BLaER1 treated with 17β-estradiol and CSF1 and Interleukin-3, amounts not matched to agents 10 nM and 100 nM (cell line): ENCODE data around the gene STOX1.
"Not testable (repeated sequence)": the region's sequence is repeated elsewhere in the genome, so short reads cannot be mapped to it uniquely, and the experiment has no call there.

ENCODE experiments used
- H3K27ac ChIP-seq, 11 experiments: shearing (Covaris generic); formaldehyde crosslinking; 2 replicates each; pipeline ENCODE4 v1.8.1; 2022
- H3K27me3 ChIP-seq, 11 experiments: shearing (Covaris generic); formaldehyde crosslinking; 2 replicates each; pipeline ENCODE4 v1.8.1; 2022
- H3K36me3 ChIP-seq, 11 experiments: shearing (Covaris generic); formaldehyde crosslinking; 2 replicates each; pipeline ENCODE4 v1.8.1; 2022
- H3K4me1 ChIP-seq, 10 experiments: shearing (Covaris generic); formaldehyde crosslinking; 2 replicates each; pipeline ENCODE4 v1.8.1; 2022
- H3K4me2 ChIP-seq, 11 experiments: shearing (Covaris generic); formaldehyde crosslinking; 2 replicates each; pipeline ENCODE4 v1.8.1; 2022
- H3K4me3 ChIP-seq, 10 experiments: shearing (Covaris generic); formaldehyde crosslinking; 2 replicates each; pipeline ENCODE4 v1.8.1; 2022
- H3K9ac ChIP-seq, 11 experiments: shearing (Covaris generic); formaldehyde crosslinking; 2 replicates each; pipeline ENCODE4 v1.8.1; 2022
- H3K9me3 ChIP-seq, 11 experiments: shearing (Covaris generic); formaldehyde crosslinking; replicated peaks in 1 of 11; 2 replicates each; pipeline ENCODE4 v1.8.1; 2022
- H4K20me1 ChIP-seq, 11 experiments: shearing (Covaris generic); formaldehyde crosslinking; 2 replicates each; pipeline ENCODE4 v1.8.1; 2022
- Cebpa-rat ChIP-seq, 11 experiments: shearing (Covaris generic); IDR thresholded peaks; 2 replicates each; pipeline ENCODE4 v1.8.1; 2022

The STOX1 gene

DNA sequence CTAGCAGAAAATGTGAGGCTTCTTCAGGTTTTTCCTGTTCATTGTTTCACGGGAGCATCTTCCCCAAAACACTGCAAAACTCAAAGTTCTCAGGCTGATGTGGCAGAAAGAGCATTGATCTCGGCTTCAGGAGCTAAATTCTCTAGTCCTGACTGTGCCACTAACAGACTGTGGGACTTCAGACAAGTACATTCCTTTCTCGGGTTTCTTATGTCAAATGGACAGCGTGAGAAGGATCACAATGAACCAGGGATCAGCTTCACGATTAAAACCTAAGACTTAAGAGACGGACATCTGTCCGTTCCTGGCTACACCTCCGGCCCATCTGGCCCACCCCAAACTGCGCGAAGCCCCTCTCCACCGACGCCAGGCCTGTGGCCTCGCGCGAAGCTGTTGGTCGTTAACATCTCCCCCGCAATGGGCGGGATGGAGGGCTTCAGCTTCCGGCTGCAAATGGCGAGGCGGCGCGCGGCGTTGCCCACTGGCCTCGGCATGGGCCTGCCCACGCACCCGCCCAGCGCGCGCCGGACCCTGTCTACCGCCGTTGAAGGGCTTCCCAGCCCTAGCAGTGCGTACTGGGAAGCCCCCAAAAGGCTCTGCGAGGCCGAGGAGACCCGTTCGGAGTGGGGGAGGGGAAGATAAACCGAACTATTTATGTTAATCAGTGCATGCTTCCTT lies 73.2 kb downstream of the STOX1 start:
- H3K27me3 ChIP-seq, result no peaks in the 10 kb centered on the region
- peaks cover 0 to 12% (median 0%) of the 10 kb centered on the region in 11 experiments; a peak in 2 of 22 replicates for H4K20me1 ChIP-seq
- peak overlapping the region; percentile 86 to 95 (median 93) for H3K9ac ChIP-seq
- TF ChIP-seq Cebpa-rat (IDR thresholded peaks at IDR 0.05), result no peak
- peaks cover 0 to 21% (median 10%) of the 10 kb centered on the region in 11 experiments; a peak in 10 of 22 replicates for H3K36me3 ChIP-seq
- peaks cover 16 to 23% (median 20%) of the 10 kb centered on the region in 10 experiments for H3K4me1 ChIP-seq
- H3K4me3 ChIP-seq, result peak overlapping the region; percentile 79 to 93 (median 88)
- peak overlapping the region; percentile 64 to 86 (median 78) for H3K4me2 ChIP-seq
- H3K27ac ChIP-seq, result peak overlapping the region; percentile 94 to 99 (median 97)
- H3K9me3 ChIP-seq, result no peaks in the 10 kb centered on the region

DNA sequence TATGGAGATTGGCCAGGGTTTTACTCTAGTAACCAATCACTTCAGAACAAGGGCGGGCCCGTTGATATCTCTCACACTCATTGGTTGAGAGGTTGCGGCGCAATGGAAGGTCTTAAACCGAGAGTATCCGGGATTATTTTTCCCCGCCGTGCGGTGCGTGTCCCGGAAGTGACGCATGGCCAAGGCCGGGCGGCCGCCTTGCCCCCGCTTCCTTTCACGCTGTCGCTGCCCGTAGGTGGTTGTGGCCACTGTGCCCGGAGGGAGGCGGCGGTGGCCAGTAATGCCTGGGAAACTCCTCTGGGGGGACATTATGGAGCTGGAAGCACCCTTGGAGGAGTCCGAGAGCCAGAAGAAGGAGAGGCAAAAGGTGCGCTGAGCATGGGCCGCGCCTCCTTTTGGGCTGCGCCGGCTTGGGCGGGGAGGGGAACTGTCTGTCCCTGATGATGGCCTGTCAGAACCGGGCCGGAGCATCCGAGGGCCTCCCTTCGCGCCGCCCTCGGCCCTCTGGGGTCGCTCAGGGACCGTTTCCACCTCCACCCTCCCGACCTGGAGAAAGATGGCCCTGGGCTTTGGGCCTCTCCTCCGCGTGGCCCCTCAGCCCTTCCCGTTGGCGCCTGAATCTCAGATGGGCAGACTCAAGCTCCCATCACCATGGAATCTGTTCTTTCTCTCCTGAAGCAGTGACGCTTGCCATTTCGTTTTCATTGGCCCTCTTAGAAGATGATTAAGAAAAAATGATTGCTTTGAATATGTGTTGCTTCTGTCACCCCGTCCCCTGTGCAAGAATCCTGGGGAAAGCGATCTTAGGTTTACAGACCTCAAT lies 74.0 kb downstream of the STOX1 start, which contains the start of gene DDX50:
TSS of gene DDX50 (plus strand) at position 211 of the 823 bp plus-strand sequence. CDS start at position 281, 70 bp downstream.
- peak within 1 kb of the TSS; percentile 78 to 97 (median 90) for H3K4me2 ChIP-seq
- peak within 1 kb of the TSS; percentile 94 to 99 (median 97) for H3K27ac ChIP-seq
- peaks cover 0 to 15% (median 0%) of the 10 kb centered on the region in 11 experiments; a peak in 2 of 22 replicates for H4K20me1 ChIP-seq
- H3K4me1 ChIP-seq, result peaks cover 16 to 23% (median 20%) of the 10 kb centered on the region in 10 experiments
- H3K9me3 ChIP-seq, result no peaks in the 10 kb centered on the region
- peak within 1 kb of the TSS; percentile 86 to 95 (median 93) for H3K9ac ChIP-seq
- no peak for TF ChIP-seq Cebpa-rat (IDR thresholded peaks at IDR 0.05)
- peaks cover under 1 to 28% (median 13%) of the 10 kb centered on the region in 11 experiments; a peak in 19 of 22 replicates for H3K36me3 ChIP-seq
- peak within 1 kb of the TSS; percentile 79 to 93 (median 88) for H3K4me3 ChIP-seq
- H3K27me3 ChIP-seq, result no peaks in the 10 kb centered on the region

DNA sequence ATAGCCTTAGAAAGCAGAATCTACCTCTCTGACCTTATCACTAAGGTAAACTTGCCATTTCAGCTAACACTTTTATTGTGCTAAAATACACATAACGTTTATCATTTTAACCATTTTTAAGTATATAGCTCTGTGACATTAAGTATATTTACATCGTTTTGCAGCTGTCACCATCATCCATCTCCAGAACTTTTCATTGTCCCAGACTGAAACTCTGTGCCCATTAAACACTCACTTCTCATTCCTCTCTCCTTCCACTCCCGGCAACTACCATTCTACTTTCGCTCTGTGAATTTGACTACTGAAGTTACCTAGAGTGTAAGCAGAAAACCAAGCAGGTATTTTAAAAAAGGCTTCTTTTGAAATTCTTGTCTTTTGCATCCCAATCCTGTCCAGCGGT lies 75.1 kb downstream of the STOX1 start:
- peak overlapping the region; percentile 78 to 97 (median 90) for H3K4me2 ChIP-seq

DNA sequence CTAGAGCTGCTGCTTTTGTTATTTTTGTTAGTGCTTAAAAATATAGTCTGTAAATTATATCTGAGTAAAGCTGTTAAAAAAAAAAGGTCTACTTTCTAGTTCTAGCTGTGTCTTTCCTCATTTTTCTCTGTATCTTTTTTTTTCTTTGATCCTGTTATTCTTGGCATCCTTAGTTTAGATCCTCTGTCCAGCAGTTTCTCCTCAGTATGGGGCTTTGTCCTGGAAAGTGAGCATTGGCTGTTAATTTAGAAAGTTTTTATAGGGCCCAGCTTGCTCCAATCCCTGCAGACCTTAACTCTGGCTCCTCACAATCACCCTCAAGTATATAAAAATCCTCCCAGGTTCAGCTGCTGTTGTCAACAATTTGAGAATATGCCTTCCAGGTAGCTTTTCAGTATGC lies 97.3 kb downstream of the STOX1 start:
- no peak overlapping the region for H3K4me3 ChIP-seq
- H3K4me2 ChIP-seq, result no peak overlapping the region
- peaks cover 0 to 6% (median 0%) of the 10 kb centered on the region in 11 experiments; a peak in 5 of 22 replicates for H3K9me3 ChIP-seq
- TF ChIP-seq Cebpa-rat (IDR thresholded peaks at IDR 0.05), result no peak
- H3K9ac ChIP-seq, result no peak overlapping the region
- peaks cover 0 to 18% (median 0%) of the 10 kb centered on the region in 11 experiments; a peak in 7 of 22 replicates for H4K20me1 ChIP-seq
- H3K4me1 ChIP-seq, result no peaks in the 10 kb centered on the region
- no peaks in the 10 kb centered on the region for H3K27me3 ChIP-seq
- peaks cover 84 to 100% (median 91%) of the 10 kb centered on the region in 11 experiments for H3K36me3 ChIP-seq
- H3K27ac ChIP-seq, result no peak overlapping the region

More for the DNA sequence above, 75.1 kb downstream of the STOX1 start:
- Histone ChIP-seq H4K20me1 (peaks cover 0 to 15% (median 0%) of the 10 kb centered on the region in 11 experiments; a peak in 2 of 22 replicates), H3K9ac (peak overlapping the region; percentile 86 to 95 (median 93); a peak in 21 of 22 replicates), H3K27me3 (no peaks in the 10 kb centered on the region), H3K27ac (peak overlapping the region in 6 of 11 experiments; percentile 95 to 99 (median 96); a peak in 6 of 22 replicates), H3K9me3 (no peaks in the 10 kb centered on the region), H3K4me1 (peaks cover 16 to 23% (median 20%) of the 10 kb centered on the region in 10 experiments), H3K4me3 (peak overlapping the region; percentile 79 to 93 (median 88)), H3K36me3 (peaks cover 11 to 39% (median 23%) of the 10 kb centered on the region in 11 experiments)
- TF ChIP-seq Cebpa-rat (IDR thresholded peaks at IDR 0.05), result no peak

DNA sequence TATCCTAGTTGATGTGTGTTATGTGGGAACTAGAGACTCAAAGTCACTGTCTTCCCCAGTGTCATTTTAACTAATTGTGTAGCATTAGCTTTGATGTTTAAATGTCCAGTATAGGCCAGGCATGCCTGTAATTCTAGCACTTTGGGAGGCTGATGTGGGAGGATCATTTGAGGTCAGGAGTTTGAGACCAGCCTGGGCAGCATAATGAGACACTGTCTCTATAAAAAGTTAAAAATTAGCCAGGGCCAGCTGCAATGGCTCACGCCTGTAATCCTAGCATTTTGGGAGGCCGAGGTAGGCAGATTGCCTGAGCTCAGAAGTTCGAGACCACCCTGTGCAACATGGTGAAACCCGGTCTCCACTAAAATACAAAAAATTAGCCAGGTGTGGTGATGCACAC lies 98.2 kb downstream of the STOX1 start:
- no peak overlapping the region for H3K27ac ChIP-seq
- H3K27me3 ChIP-seq, result no peaks in the 10 kb centered on the region
- TF ChIP-seq Cebpa-rat (IDR thresholded peaks at IDR 0.05), result no peak
- H3K9ac ChIP-seq, result no peak overlapping the region
- no peak overlapping the region for H3K4me3 ChIP-seq
- no peak overlapping the region for H3K4me2 ChIP-seq
- peaks cover 0 to 6% (median 0%) of the 10 kb centered on the region in 11 experiments; a peak in 5 of 22 replicates for H3K9me3 ChIP-seq
- H4K20me1 ChIP-seq, result peaks cover 0 to 11% (median 0%) of the 10 kb centered on the region in 11 experiments; a peak in 6 of 22 replicates
- H3K36me3 ChIP-seq, result peaks cover 84 to 100% (median 91%) of the 10 kb centered on the region in 11 experiments
- no peaks in the 10 kb centered on the region for H3K4me1 ChIP-seq

DNA sequence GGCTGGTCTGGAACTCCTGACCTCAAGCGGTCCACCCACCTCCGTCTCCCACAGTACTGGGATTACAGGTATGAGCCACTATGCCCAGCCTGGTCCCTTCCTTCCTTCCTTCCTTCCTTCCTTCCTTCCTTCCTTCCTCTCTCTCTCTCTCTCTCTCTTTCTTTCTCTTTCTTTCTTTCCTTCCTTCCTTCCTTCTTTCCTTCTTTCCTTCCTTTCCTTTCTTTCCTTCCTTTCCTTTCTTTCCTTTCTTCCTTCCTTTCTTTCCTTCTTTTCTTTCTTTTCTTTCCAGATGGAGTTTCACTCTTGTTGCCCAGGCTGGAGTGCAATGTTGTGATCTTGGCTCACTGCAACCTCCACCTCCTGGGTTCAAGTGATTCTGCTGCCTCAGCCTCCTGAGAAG lies 101.8 kb downstream of the STOX1 start:
- H3K4me1 ChIP-seq, H3K9me3 ChIP-seq, H3K4me3 ChIP-seq, H3K9ac ChIP-seq, H3K27ac ChIP-seq, H3K27me3 ChIP-seq, H3K4me2 ChIP-seq: not testable (repeated sequence)
- H4K20me1 ChIP-seq, result peaks cover 0 to 11% (median 0%) of the 10 kb centered on the region in 11 experiments; a peak in 3 of 22 replicates
- H3K36me3 ChIP-seq, result peaks cover 86 to 99% (median 94%) of the 10 kb centered on the region in 11 experiments

DNA sequence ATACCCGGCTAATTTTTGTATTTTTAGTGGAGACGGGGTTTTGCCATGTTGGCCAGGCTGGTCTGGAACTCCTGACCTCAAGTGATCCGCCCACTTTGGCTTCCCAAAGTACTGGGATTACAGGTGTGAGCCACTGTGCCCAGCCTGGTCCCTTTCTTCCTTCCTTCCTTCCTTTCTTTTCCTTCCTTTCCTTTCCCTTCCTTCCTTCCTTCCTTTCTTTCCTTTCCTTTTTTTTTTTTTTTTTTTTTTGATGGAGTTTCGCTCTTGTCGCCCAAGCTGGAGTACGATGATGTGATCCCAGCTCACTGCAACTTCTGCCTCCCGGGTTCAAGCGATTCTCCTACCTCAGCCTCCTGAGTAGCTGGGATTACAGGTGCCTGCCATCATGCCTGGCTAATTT lies 102.6 kb downstream of the STOX1 start:
- not testable (repeated sequence) for H3K27me3 ChIP-seq, H3K4me2 ChIP-seq, H3K4me1 ChIP-seq, H3K27ac ChIP-seq, H3K4me3 ChIP-seq, H3K9ac ChIP-seq, H3K9me3 ChIP-seq
- H3K36me3 ChIP-seq, result peaks cover 89 to 99% (median 93%) of the 10 kb centered on the region in 11 experiments
- H4K20me1 ChIP-seq, result peaks cover 0 to 11% (median 0%) of the 10 kb centered on the region in 11 experiments; a peak in 2 of 22 replicates

DNA sequence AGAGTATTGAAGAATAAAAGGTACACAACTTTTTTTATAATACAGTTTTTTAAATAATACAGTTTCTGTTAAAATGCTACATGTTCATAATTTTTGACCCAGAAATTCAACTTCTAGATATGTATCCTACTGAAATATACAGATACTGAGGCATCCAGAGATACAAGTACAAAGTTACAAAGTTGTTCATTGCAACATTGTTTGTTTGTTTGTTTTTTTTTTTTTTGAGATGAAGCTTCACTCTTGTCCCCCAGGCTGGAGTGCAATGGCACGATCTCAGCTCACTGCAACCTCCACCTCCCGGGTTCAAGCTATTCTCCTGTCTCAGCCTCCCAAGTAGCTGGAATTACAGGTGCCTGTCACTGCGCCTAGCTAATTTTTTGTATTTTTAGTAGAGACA lies 105.5 kb downstream of the STOX1 start:
- peaks cover 86 to 99% (median 93%) of the 10 kb centered on the region in 11 experiments for H3K36me3 ChIP-seq
- H4K20me1 ChIP-seq, H3K27ac ChIP-seq, H3K27me3 ChIP-seq, H3K9me3 ChIP-seq, H3K4me3 ChIP-seq, H3K4me1 ChIP-seq, H3K9ac ChIP-seq, H3K4me2 ChIP-seq: not testable (repeated sequence)

DNA sequence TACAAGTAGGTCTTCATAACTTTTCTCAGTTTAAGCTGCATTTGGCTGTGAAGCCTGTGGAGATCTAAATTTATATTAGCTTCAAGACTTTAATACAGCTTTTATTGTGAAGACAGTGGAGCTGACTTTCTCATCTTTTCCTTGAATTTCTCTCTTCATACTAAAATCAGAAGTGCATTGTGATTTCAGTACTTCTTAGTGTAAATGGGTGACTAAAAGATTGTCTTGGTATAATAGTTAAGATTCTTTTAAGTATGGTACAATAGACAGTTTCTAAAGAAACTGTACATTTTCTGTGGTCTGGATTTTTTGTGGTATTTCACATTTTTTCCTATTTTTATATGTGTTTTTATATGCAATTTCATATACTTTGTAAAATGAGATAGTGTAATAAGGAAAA lies 107.7 kb downstream of the STOX1 start:
- Histone ChIP-seq H3K4me2 (no peak overlapping the region), H3K36me3 (peaks cover 75 to 99% (median 91%) of the 10 kb centered on the region in 11 experiments), H3K27ac (no peak overlapping the region), H3K9me3 (no peaks in the 10 kb centered on the region), H4K20me1 (peaks cover 0 to 4% (median 0%) of the 10 kb centered on the region in 11 experiments; a peak in 3 of 22 replicates), H3K4me1 (no peaks in the 10 kb centered on the region), H3K27me3 (no peaks in the 10 kb centered on the region), H3K9ac (no peak overlapping the region), H3K4me3 (no peak overlapping the region)
- TF ChIP-seq Cebpa-rat (IDR thresholded peaks at IDR 0.05), result no peak
